Fibroblast of skin of left quadriceps (primary cell): Measurements from ENCODE around the gene LAMA5.
"Not testable (repeated sequence)": the region's sequence is repeated elsewhere in the genome, so short reads cannot be mapped to it uniquely, and the experiment has no call there.

Source experiments
- DNase-seq, 2 experiments: peaks; one replicate each; pipeline ENCODE4 v3.0.0-alpha.2; 2013; ENCODE audit warnings: low read depth in 2 of 2

LAMA5 gene

GRCh38 chr20:62388839-62389600, 21.9 kb upstream of the LAMA5 start:
- no peak for DNase-seq

GRCh38 chr20:62387933-62388635, 21.0 kb upstream of the LAMA5 start:
- no peak for DNase-seq

GRCh38 chr20:62387219-62387913, 20.3 kb upstream of the LAMA5 start:
- no peak for DNase-seq

GRCh38 chr20:62386383-62387218, 19.5 kb upstream of the LAMA5 start, which contains the start of gene RPS21:
TSS of gene RPS21 (plus strand) at chr20:62387103. CDS start at chr20:62387339, 236 bp downstream.
- peak; percentile 60 to 70 for DNase-seq

- DNase-seq: peak; percentile 22 to 29
These were observed 15.4 kb upstream of the LAMA5 start for GRCh38 chr20:62382306-62383198.

- DNase-seq: no peak
These were observed 14.7 kb upstream of the LAMA5 start for GRCh38 chr20:62381842-62382241.

GRCh38 chr20:62381202-62381797, 14.2 kb upstream of the LAMA5 start:
- no peak for DNase-seq

- no peak for DNase-seq
These were observed 11.1 kb upstream of the LAMA5 start for GRCh38 chr20:62378215-62378614.

- DNase-seq: no peak
These were observed 10.6 kb upstream of the LAMA5 start for GRCh38 chr20:62377615-62378178.

- DNase-seq: no peak
These were observed 10.0 kb upstream of the LAMA5 start for GRCh38 chr20:62377064-62377461.

GRCh38 chr20:62376112-62377063, 9.3 kb upstream of the LAMA5 start:
- DNase-seq: no peak

- DNase-seq: no peak
These were observed 7.4 kb upstream of the LAMA5 start for GRCh38 chr20:62374331-62375152.

- DNase-seq: not testable (repeated sequence)
These were observed 6.6 kb upstream of the LAMA5 start for GRCh38 chr20:62373631-62374179.

- no peak for DNase-seq
These were observed 5.2 kb upstream of the LAMA5 start for GRCh38 chr20:62372042-62372993.

- DNase-seq: no peak
These were observed 4.5 kb upstream of the LAMA5 start for GRCh38 chr20:62371588-62372041.
